HG03064 (cell line): ENCODE data around the gene SH3BP4.

Experiments
- ATAC-seq: cut with Tn5 transposase; IDR thresholded peaks from one replicate; pipeline ENCODE4 v1.9.1; 2021; ENCODE audit warnings: low read depth; ENCODE audit not compliant: unreplicated experiment

The SH3BP4 gene

GRCh38 chr2:235032466-235032865 is 80.6 kb downstream of the SH3BP4 start:
- ATAC-seq = no peak

DNA sequence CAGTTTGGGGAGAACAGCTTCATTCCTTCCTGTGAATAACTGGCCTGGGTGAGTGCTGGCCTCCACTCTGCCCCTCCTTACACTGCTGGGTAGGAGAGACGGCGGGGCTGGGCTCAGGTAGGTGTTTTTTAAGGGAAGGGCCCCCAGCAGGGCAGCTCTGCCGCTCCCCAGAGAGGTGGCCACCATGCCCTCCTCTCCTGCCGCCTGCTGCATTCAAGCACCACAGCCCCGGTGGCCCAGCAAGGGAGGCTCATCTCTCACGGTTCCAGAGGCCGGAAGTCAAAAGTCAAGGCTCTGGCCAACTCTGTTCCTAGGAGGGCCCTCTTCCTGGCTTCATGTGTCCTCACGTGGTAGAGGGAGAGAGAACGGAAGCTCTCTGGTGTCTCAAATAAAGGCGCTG is 81.1 kb downstream of the SH3BP4 start:
- ATAC-seq = no peak

GRCh38 chr2:235034265-235035118 is 82.7 kb downstream of the SH3BP4 start:
- ATAC-seq = no peak

- no peak for ATAC-seq
These were observed 85.9 kb downstream of the SH3BP4 start for GRCh38 chr2:235037604-235038166.

DNA sequence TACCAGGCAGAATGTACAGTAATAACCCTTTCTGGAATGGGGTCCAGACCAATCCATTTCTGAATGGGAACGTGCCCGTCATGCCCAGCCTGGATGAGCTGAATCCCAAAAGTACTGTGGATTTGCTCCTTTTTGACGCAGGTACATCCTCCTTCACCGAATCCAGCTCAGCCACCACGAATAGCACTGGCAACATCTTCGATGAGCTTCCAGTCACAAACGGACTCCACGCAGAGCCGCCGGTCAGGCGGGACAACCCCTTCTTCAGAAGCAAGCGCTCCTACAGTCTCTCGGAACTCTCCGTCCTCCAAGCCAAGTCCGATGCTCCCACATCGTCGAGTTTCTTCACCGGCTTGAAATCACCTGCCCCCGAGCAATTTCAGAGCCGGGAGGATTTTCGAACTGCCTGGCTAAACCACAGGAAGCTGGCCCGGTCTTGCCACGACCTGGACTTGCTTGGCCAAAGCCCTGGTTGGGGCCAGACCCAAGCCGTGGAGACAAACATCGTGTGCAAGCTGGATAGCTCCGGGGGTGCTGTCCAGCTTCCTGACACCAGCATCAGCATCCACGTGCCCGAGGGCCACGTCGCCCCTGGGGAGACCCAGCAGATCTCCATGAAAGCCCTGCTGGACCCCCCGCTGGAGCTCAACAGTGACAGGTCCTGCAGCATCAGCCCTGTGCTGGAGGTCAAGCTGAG is 89.6 kb downstream of the SH3BP4 start:
- no peak for ATAC-seq

DNA sequence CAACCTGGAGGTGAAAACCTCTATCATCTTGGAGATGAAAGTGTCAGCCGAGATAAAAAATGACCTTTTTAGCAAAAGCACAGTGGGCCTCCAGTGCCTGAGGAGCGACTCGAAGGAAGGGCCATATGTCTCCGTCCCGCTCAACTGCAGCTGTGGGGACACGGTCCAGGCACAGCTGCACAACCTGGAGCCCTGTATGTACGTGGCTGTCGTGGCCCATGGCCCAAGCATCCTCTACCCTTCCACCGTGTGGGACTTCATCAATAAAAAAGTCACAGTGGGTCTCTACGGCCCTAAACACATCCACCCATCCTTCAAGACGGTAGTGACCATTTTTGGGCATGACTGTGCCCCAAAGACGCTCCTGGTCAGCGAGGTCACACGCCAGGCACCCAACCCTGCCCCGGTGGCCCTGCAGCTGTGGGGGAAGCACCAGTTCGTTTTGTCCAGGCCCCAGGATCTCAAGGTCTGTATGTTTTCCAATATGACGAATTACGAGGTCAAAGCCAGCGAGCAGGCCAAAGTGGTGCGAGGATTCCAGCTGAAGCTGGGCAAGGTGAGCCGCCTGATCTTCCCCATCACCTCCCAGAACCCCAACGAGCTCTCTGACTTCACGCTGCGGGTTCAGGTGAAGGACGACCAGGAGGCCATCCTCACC is 90.2 kb downstream of the SH3BP4 start:
- ATAC-seq = no peak

GRCh38 chr2:235042576-235043515 is 91.0 kb downstream of the SH3BP4 start:
- ATAC-seq = no peak

GRCh38 chr2:235043762-235044500 is 92.1 kb downstream of the SH3BP4 start:
- ATAC-seq = no peak

DNA sequence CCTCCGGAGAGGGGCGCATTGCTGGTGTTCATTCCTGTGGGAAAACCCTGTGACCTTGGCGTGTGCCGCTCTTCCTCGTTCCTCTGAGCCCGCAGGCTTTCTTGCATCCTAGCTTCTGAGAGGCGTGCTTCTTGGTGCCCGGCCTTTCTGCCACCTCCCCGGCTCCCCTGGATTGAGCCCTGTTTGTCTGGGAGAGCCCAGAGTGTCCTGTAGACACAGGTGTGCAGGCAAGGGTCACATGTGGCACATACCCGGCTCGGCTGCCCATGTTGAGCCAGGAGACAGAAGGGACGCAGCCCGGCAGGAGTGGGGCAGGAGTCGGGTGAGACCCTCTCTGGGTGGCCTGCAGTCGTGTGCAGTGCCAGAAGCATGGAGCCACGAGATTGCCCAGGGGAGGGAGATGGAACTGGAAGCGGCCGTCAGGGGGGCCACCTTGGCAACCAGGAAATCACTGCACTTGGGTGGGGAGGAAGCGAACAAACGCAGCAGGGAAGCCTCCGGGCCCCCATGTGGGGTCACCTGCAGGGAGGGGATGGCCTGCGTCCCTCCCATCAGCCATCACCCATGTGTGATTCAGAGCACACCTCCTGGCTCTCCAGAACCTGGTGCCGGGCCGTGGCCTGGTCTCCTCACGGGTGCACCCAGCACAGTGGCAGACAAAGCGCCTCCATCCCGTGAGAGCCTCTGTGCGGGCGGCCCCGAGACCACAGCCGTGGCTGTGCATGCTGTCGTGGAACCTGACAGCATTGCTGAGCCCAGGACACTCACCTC is 92.9 kb downstream of the SH3BP4 start:
- no peak for ATAC-seq

DNA sequence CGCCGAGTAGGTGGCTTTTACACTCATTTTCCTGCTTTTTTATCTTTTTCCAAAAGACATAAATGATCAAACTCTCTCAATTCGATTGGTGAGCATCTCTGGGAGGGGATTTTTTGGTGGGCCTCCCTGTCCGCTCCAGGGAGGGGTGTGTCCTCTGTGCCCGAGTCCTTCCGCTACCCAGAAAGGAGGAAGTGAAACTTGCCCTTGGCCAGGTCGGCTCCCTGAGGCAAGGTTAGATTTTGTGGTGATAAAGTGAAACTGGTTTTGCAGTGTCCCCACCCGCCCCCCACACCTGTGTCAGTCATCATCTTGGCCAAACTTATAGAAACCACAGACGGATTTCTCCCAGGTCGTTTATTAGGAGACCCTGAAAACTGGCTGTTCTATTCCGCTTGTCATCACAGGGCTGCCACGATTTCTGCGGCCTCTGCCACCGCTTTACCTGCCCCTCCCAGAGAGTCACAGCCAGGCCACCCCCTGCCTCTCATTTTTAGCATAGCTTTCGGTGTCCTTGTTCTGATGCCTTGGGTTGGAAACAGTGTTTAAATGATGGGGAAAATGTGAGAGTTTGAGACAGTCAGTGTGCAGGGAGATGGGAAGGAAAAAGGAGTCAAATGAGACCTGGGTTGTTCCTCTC is 93.6 kb downstream of the SH3BP4 start:
- no peak for ATAC-seq

DNA sequence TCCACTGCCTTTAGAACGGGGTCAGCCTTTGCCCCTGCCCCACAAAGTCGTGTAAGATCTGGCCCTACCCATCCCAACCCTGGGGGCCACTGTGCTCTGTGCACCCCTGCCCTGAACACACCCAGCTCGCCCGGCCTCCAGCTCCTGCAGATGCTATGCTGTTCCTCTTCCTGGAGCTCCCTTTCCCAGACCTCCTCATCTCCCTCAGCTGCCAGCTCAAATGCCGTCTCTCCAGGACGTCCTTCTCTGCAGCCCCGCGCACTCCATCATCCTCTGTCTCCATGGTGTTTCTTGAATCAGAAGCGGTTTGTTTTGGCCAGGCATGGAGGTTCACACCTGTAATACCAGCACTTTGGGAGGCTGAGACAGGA is 94.1 kb downstream of the SH3BP4 start:
- no peak for ATAC-seq

GRCh38 chr2:235046589-235046988 is 94.8 kb downstream of the SH3BP4 start:
- ATAC-seq = no peak

- no peak for ATAC-seq
These were observed 95.6 kb downstream of the SH3BP4 start for GRCh38 chr2:235047171-235048160.

GRCh38 chr2:235048549-235048948 is 96.7 kb downstream of the SH3BP4 start:
- no peak for ATAC-seq

DNA sequence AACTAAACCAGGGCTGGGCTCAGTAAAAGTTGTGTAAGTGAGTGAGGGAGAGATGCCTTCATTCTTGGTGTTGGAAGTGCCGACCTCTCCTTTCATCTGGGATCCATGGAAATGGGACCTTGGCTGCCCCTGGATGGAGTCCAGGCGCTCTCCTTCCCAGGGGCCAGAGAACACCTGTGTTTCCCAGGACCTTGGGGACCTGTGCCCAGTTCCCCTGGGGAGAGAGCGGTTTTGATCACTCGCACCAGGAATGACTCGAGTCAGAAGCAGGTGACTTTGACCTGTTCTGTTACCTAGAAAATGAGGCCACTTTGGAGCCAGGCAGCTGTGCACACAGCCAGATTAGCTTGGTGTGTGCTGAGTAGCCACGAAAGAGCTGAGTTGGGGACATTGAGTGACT is 97.3 kb downstream of the SH3BP4 start:
- ATAC-seq = no peak

GRCh38 chr2:235049719-235050118 is 97.9 kb downstream of the SH3BP4 start:
- no peak for ATAC-seq

DNA sequence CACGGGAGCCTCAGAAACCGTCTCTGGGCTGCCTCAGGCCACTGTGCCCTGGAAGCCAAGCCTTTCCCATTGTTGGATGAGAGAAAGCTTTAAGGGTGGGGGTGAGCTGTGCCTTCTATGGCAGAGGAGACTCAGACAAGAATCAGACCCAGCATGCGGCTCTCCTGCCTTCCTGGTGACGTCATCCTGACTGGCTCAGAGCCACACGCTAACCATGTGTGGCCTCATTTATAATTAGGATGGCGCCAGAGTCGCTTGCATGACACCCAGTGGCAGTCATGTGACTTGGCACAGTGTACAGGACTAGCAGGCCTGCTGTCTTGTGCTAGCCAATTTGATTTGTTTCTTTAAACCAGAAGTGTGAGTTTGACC is 99.1 kb downstream of the SH3BP4 start:
- ATAC-seq = no peak
